ENCODE results near the gene SKA3.

SKA3 gene

DNA sequence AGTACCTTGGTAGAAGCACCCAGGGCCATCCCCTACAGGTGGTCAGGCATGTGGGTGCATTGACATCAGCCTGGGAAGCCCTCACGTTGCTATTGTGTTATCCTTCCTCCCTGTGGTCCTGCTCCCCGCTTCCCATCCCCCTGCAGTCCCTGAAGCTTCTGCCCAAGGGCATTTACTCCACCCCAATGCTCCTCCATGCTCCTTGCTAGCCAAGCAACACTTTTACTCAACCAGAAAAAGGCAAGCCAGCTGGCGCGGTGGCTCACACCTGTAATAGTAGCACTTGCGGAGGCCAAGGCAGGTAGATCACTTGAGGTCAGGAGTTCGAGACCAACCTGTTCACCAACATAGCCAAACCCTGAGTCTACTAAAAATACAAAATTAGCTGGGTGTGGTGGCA, 60.2 kb downstream of the SKA3 start:
- Histone ChIP-seq H3K9me3 (replicated peaks in 1 of 11) (peaks cover 0 to 8% (median 0%) of the 10 kb centered on the region in 11 experiments; a peak in 6 of 22 replicates), H3K4me3 (no peak overlapping the region), H3K4me1 (peaks cover 0 to 6% (median 0%) of the 10 kb centered on the region in 10 experiments; a peak in 3 of 20 replicates), H3K27ac (no peak overlapping the region), H3K4me2 (no peak overlapping the region), H3K27me3 (no peaks in the 10 kb centered on the region), H4K20me1 (no peaks in the 10 kb centered on the region), H3K9ac (no peak overlapping the region), H3K36me3 (no peaks in the 10 kb centered on the region)
- TF ChIP-seq Cebpa-rat (IDR thresholded peaks at IDR 0.05), result no peak

DNA sequence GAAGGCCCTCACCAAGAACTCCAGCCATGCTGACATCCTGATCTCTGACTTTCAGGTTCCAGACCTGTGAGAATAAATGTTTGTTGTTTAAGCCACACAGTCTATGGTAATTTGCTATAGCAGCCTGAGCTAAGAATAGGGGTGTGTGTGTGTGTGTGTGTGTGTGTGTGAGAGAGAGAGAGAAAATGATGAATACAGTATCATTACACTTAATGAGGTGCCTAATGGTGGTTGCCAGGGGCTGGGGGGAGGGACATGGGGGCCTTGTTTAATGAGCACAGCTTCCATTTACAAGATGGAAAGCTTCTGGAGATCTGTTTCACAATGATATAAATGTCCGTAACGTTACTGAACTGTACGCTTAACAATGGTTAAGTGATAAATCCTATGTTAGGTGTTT, 61.1 kb downstream of the SKA3 start:
- peaks cover 0 to 6% (median 0%) of the 10 kb centered on the region in 10 experiments; a peak in 3 of 20 replicates for H3K4me1 ChIP-seq

DNA sequence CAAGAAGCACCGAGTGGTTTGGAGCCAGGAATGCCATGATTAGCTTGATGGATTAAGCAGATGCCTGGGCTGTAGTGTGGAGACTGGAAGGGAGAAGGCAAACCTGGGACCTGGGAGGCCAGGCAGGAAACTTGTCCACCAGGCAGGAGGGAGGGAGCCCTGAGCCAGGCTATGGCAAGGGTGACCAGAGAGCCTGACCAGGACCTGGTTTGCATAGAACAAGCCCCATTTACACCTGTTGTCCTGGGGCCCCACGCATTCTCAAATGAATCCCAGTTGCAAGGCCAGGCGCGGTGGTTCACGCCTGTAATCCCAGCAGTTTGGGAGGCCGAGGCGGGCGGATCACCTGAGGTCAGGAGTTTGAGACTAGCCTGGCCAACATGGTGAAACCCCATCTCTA, 64.8 kb downstream of the SKA3 start:
- Histone ChIP-seq H3K4me2 (no peak overlapping the region), H3K9ac (no peak overlapping the region), H3K27ac (no peak overlapping the region), H3K4me3 (no peak overlapping the region), H4K20me1 (no peaks in the 10 kb centered on the region), H3K9me3 (replicated peaks in 1 of 11) (no peaks in the 10 kb centered on the region), H3K36me3 (no peaks in the 10 kb centered on the region), H3K27me3 (no peaks in the 10 kb centered on the region), H3K4me1 (peaks cover 0 to 6% (median 0%) of the 10 kb centered on the region in 10 experiments; a peak in 3 of 20 replicates)
- TF ChIP-seq Cebpa-rat (IDR thresholded peaks at IDR 0.05), result no peak

More for the DNA sequence above, 61.1 kb downstream of the SKA3 start:
- Histone ChIP-seq H3K36me3 (no peaks in the 10 kb centered on the region), H3K4me2 (no peak overlapping the region), H3K4me3 (no peak overlapping the region), H3K27ac (no peak overlapping the region), H4K20me1 (no peaks in the 10 kb centered on the region), H3K27me3 (no peaks in the 10 kb centered on the region), H3K9ac (no peak overlapping the region), H3K9me3 (replicated peaks in 1 of 11) (peaks cover 0 to 8% (median 0%) of the 10 kb centered on the region in 11 experiments; a peak in 6 of 22 replicates)
- TF ChIP-seq Cebpa-rat (IDR thresholded peaks at IDR 0.05), result no peak

DNA sequence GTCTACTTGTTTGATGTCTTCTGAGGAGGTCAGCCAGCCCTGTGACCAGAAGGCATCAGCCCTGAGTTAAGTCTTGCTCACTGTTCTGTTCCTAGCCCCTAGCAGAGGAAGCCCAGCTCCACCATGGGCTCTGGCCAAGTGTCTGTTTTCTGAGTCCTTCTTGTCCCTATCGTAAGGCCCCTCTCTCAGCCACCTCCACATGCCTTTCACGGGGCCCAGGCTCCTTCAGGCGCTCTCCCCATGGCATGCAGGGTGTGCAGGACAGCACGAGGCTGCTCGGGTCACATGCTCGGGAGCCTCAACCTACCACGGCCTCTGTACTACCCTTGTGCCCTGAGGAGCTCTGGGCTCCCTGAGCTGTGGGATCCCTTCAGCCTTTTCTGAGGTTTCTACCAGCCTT, 67.2 kb downstream of the SKA3 start:
- Histone ChIP-seq H3K36me3 (no peaks in the 10 kb centered on the region), H3K4me3 (no peak overlapping the region), H3K9ac (no peak overlapping the region), H3K4me1 (peaks cover 0 to 6% (median 0%) of the 10 kb centered on the region in 10 experiments; a peak in 3 of 20 replicates), H3K9me3 (replicated peaks in 1 of 11) (peaks cover 2 to 6% (median 4%) of the 10 kb centered on the region in 11 experiments; a peak in 13 of 22 replicates), H3K4me2 (no peak overlapping the region), H3K27ac (no peak overlapping the region), H3K27me3 (no peaks in the 10 kb centered on the region), H4K20me1 (no peaks in the 10 kb centered on the region)
- TF ChIP-seq Cebpa-rat (IDR thresholded peaks at IDR 0.05), result no peak

DNA sequence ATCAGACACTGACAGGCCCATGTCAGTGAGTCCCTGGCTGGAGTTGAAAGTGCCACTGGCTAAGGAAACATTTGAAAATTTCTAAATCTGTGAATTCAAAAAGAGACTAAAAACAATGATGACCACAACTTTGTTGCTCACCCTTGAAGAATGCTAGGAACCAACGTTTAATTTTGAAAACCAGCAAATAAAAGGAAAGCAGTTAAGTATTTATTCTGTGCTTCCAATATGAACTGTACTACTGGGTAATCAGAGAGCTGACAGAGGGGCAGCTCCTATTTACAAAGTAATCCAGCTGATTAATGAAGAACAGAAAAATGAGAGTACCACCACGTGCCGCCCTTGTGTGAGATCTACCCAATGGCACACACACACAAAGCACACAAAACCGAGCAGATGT, 70.3 kb downstream of the SKA3 start:
- no peak for TF ChIP-seq Cebpa-rat (IDR thresholded peaks at IDR 0.05)
- Histone ChIP-seq H3K4me1 (no peaks in the 10 kb centered on the region), H3K9ac (no peak overlapping the region), H3K9me3 (replicated peaks in 1 of 11) (peaks cover 3 to 11% (median 7%) of the 10 kb centered on the region in 11 experiments; a peak in 13 of 22 replicates), H4K20me1 (no peaks in the 10 kb centered on the region), H3K27ac (no peak overlapping the region), H3K4me2 (no peak overlapping the region), H3K4me3 (no peak overlapping the region), H3K27me3 (no peaks in the 10 kb centered on the region), H3K36me3 (no peaks in the 10 kb centered on the region)

DNA sequence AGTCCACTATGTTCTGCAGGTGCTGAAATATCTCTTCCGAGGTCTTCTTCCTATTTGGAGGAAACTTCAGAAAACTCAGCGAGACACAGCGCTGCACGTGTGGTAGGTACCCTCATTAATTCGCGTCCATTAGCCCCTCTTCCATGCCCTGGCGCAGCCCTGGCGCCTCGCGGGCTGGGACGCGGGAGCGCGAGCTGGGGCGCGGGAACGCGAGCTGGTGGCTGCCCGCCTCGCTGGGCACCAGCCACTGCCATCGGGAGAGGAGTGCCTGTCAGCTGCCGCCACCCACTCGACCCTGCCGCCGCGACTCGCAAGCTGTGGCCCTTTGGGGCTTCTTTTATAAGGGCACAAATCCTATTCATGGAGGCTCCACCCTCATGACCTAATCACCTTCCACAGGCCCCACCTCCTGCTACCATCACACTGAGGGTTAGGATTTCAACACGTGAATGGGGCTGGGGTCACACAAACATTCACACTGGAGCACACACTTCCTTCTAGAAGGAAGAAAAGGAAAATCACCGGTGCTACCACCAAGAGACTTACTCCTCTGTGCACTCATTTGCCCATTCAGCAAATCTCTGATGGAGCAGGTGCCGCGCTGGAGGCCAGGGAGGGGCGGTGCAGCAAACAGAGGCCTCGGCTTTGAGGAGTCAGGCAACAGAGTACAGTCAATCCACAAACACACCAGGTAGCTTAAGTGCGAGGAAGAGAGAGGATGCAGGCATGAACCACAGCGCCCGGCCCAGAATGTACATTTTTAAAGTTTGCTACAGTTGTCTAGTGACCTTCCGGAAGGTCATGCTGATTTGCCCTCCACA, 71.9 kb downstream of the SKA3 start:
- H3K4me1 ChIP-seq, result no peaks in the 10 kb centered on the region
- H3K36me3 ChIP-seq, result no peaks in the 10 kb centered on the region
- H3K27me3 ChIP-seq, result no peaks in the 10 kb centered on the region
- H3K4me2 ChIP-seq, result no peak overlapping the region
- no peak overlapping the region for H3K27ac ChIP-seq
- H3K9ac ChIP-seq, result no peak overlapping the region
- peaks cover 3 to 11% (median 7%) of the 10 kb centered on the region in 11 experiments; a peak in 13 of 22 replicates for H3K9me3 ChIP-seq (replicated peaks in 1 of 11)
- H4K20me1 ChIP-seq, result no peaks in the 10 kb centered on the region
- no peak overlapping the region for H3K4me3 ChIP-seq
- TF ChIP-seq Cebpa-rat (IDR thresholded peaks at IDR 0.05), result no peak
